Tibial artery (tissue), 4 donors: Measurements from ENCODE around the gene DPP3.
A peak's percentile ranks its signal among the peaks of the same experiment; 100 is the strongest.
"Not testable (repeated sequence)": the region's sequence is repeated elsewhere in the genome, so short reads cannot be mapped to it uniquely, and the experiment has no call there.

Experiments
- DNase-seq, 2 donors: peaks; one replicate each; pipeline ENCODE4 v3.0.0-alpha.2; 2019
- H3K27ac ChIP-seq, 2 donors: fragments of 200-600 bp; sonication (generic) in 1 of 2; 1 replicate in 1 of 2; 2 replicates in 1 of 2; pipeline ENCODE4 v1.5.1; 2018 to 2019; ENCODE audit warnings: mild to moderate bottlenecking in 1 of 2
- H3K27me3 ChIP-seq, 2 donors: fragments of 200-600 bp; sonication (generic) in 1 of 2; one replicate each; pipeline versions ENCODE4 v1.5.1 to v1.6.0; 2016 to 2019
- H3K36me3 ChIP-seq, 3 donors: fragments of 200-600 bp; sonication (generic) in 2 of 3; one replicate each; pipeline ENCODE4 v1.5.1; 2016 to 2019; ENCODE audit warnings: mild to moderate bottlenecking in 2 of 3
- H3K4me1 ChIP-seq, 4 donors: fragments of 200-600 bp; sonication (generic) in 2 of 4; 1 replicate in 3 of 4; 2 replicates in 1 of 4; pipeline ENCODE4 v1.5.1; 2016 to 2019
- H3K4me3 ChIP-seq, 2 donors: fragments of 200-600 bp; sonication (generic) in 1 of 2; 1 replicate in 1 of 2; 2 replicates in 1 of 2; pipeline ENCODE4 v1.5.1; 2018 to 2019; ENCODE audit warnings: mild to moderate bottlenecking in 2 of 2
- H3K9me3 ChIP-seq, 3 donors: fragments of 200-600 bp; sonication (generic) in 1 of 3; one replicate each; pipeline ENCODE4 v1.5.1; 2016 to 2019
- CTCF ChIP-seq, 2 experiments: fragments of 200-600 bp in 1 of 2; fragments of 450-650 bp in 1 of 2; IDR thresholded peaks; one replicate each; pipeline ENCODE4 v1.5.1; 2017 to 2019; ENCODE audit warnings: antibody characterized with exemption in 2 of 2, mild to moderate bottlenecking in 1 of 2, moderate library complexity in 1 of 2
- intact Hi-C: fragments of 100-400 bp; cut with DNase I; formaldehyde crosslinking; loops from one replicate; pipeline ENCODE4 v1.15.0; 2023; ENCODE audit warnings: low total_unique reads

Gene DPP3

GRCh38 chr11:66541892-66542291 is 61.7 kb downstream of the DPP3 start:
- Histone ChIP-seq H3K4me3 (no peak overlapping the region), H3K4me1 (peaks cover 0 to 36% (median 25%) of the 10 kb centered on the region in 4 donors), H3K27ac (no peak overlapping the region), H3K9me3 (no peaks in the 10 kb centered on the region), H3K27me3 (no peaks in the 10 kb centered on the region), H3K36me3 (peaks cover 15 to 66% (median 25%) of the 10 kb centered on the region in 3 donors)
- no peak for DNase-seq
- intact Hi-C loops: no loop called here
- TF ChIP-seq CTCF (IDR thresholded peaks at IDR 0.05): no peak

- Histone ChIP-seq H3K27me3 (no peaks in the 10 kb centered on the region), H3K27ac (no peak overlapping the region), H3K9me3 (no peaks in the 10 kb centered on the region), H3K4me1 (peaks cover 0 to 41% (median 27%) of the 10 kb centered on the region in 4 donors), H3K36me3 (peaks cover 12 to 61% (median 22%) of the 10 kb centered on the region in 3 donors), H3K4me3 (no peak overlapping the region)
- TF ChIP-seq CTCF (IDR thresholded peaks at IDR 0.05): no peak
- intact Hi-C loops: no loop called here
- no peak for DNase-seq
Measured at GRCh38 chr11:66542362-66542761, 62.1 kb downstream of the DPP3 start.

GRCh38 chr11:66543263-66544107 is 63.3 kb downstream of the DPP3 start:
- H3K4me1 ChIP-seq: peaks cover 0 to 41% (median 27%) of the 10 kb centered on the region in 4 donors
- H3K27ac ChIP-seq: no peak overlapping the region
- no peaks in the 10 kb centered on the region for H3K27me3 ChIP-seq
- no peaks in the 10 kb centered on the region for H3K9me3 ChIP-seq
- no peak overlapping the region for H3K4me3 ChIP-seq
- intact Hi-C loops: no loop called here
- no peak for TF ChIP-seq CTCF (IDR thresholded peaks at IDR 0.05)
- peaks cover 12 to 51% (median 21%) of the 10 kb centered on the region in 3 donors for H3K36me3 ChIP-seq
- DNase-seq: peak in 1 of 2 donors; percentile 33

- peaks cover 0 to 41% (median 27%) of the 10 kb centered on the region in 4 donors for H3K4me1 ChIP-seq
- DNase-seq, H3K9me3 ChIP-seq, intact Hi-C loops, H3K27me3 ChIP-seq: not testable (repeated sequence)
- H3K36me3 ChIP-seq: peaks cover 0 to 36% (median 10%) of the 10 kb centered on the region in 3 donors
- H3K27ac ChIP-seq: peak overlapping the region in 1 of 2 donors; percentile 72
- H3K4me3 ChIP-seq: peak overlapping the region; percentile 68 to 94
Measured at GRCh38 chr11:66544952-66545351, 64.7 kb downstream of the DPP3 start.

GRCh38 chr11:66545701-66546367 is 65.6 kb downstream of the DPP3 start, which contains the start of gene ZDHHC24:
ZDHHC24 (minus strand) TSS chr11:66546048; CDS start chr11:66546003, 45 bp downstream.
- Histone ChIP-seq H3K27ac (peak within 1 kb of the TSS; percentile 72 to 80), H3K9me3 (no peaks in the 10 kb centered on the region), H3K4me1 (peaks cover 0 to 41% (median 27%) of the 10 kb centered on the region in 4 donors), H3K4me3 (peak within 1 kb of the TSS; percentile 68 to 94), H3K36me3 (peaks cover 0 to 28% (median 10%) of the 10 kb centered on the region in 3 donors), H3K27me3 (no peaks in the 10 kb centered on the region)
- no peak for TF ChIP-seq CTCF (IDR thresholded peaks at IDR 0.05)
- intact Hi-C loops: no loop called here
- peak; percentile 98 to 99 for DNase-seq
